ENCODE data around the gene TMEM234.

Gene TMEM234

GRCh38 chr1:32170991-32171390 is 51.2 kb downstream of the TMEM234 start:
- no peak for DNase-seq
